ENCODE results near the gene HSP90B1.

HSP90B1 gene

DNA sequence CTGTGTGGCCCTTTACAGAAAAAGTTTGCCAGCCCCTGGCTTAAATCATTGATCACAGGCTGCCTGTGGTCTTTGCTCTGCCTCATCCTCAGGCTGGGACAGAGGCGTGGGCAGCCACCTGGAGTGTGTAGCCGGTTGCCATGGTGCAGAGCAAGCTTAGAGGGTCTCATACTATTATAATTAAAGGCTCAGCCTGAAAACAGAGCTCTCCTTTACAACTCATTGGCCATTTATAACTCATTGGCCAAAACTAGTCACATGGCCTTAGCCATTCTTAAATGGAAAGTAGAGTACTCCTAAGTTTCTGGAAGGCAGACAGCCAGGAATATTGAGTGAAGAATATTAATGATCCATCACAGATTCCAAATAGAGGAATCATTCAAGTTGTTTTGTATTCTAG is 3.0 kb downstream of the HSP90B1 start:
- H3K4me3 ChIP-seq (ENCODE audit: low read depth, low read length) = no peak overlapping the region
- TF ChIP-seq CTCF (IDR thresholded peaks at IDR 0.05; ENCODE audit: low read depth, low read length, missing control alignments) = no peak
- no peak for DNase-seq (ENCODE audit: low read depth)
- in situ Hi-C loops (cut with HindIII; ENCODE audit: low sequenced_read_pairs) = no loop called here

DNA sequence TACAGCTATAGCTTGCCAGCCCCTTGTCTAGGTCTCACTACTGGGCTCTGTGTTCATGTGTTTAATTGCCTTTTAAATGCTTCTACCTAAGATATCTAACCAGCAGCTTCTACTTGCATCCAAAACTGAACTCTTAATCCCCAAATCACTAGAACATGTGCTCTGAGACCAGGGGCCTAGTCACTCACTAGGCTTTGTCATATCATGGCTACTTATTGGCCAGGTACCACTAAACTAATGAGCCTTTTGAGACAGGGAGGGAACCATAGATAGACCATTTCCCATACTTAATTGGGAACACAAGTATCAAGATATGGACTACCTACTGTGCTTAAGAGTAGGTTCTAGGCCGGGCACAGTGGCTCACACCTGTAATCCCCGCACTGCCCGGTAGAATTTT is 6.5 kb downstream of the HSP90B1 start:
- no peak for TF ChIP-seq CTCF (IDR thresholded peaks at IDR 0.05; ENCODE audit: low read depth, low read length, missing control alignments)
- in situ Hi-C loops (cut with HindIII; ENCODE audit: low sequenced_read_pairs) = no loop called here
- no peak overlapping the region for H3K4me3 ChIP-seq (ENCODE audit: low read depth, low read length)
- no peak for DNase-seq (ENCODE audit: low read depth)

DNA sequence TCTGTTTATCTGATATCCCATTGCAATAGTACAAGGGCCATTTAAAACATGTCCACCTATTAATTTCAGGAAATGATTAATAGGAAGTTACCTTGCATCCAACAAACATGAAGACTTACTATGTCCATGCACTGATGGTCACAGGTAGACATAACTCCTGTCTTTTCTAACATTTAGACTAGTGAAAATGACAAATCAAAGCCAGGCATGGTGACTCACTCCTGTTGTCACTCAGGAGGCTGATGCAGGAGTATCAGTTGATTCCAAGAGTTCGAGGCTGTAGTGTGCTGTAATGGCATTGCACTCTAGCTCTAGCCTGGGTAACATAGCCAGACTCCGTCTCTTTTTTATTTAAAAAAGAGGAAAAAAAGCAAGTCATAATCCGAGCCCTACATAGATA is 14.8 kb downstream of the HSP90B1 start:
- DNase-seq (ENCODE audit: low read depth) = no peak
- in situ Hi-C loops (cut with HindIII; ENCODE audit: low sequenced_read_pairs) = no loop called here
- TF ChIP-seq CTCF (IDR thresholded peaks at IDR 0.05; ENCODE audit: low read depth, low read length, missing control alignments) = no peak
- no peak overlapping the region for H3K4me3 ChIP-seq (ENCODE audit: low read depth, low read length)

DNA sequence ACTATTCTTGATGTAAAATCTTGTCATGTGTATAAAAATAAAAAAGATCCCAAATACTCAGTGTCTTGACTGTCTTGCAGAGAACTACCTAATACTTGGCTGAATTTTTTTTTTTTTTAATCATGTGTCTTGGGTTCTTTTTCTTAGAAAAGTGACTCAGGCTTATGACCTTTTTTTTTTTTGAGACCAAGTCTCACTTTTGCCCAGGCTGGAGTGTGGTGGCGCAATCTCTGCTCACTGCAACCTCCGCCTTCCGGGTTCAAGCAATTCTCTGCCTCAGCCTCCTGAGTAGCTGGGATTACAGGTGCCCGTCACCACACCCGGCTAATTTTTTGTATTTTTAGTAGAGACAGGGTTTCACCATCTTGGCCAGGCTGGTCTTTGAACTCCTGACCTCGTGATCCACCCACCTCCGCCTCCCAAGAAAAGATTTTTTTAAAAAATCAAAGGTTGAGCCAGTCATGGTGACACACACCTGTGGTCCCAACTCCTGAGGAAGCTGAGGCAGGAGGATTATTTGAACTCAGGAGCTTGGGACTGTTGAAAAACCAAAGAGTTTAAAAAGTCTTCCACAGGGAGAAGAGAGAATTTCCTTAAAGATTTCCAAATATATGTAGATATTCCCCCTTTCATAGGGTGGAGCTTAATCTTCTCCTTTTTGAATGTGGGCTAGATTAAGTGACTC is 17.8 kb downstream of the HSP90B1 start:
- in situ Hi-C loops (cut with HindIII; ENCODE audit: low sequenced_read_pairs) = no loop called here
- H3K4me3 ChIP-seq (ENCODE audit: low read depth, low read length) = no peak overlapping the region
- no peak for TF ChIP-seq CTCF (IDR thresholded peaks at IDR 0.05; ENCODE audit: low read depth, low read length, missing control alignments)
- no peak for DNase-seq (ENCODE audit: low read depth)

- H3K4me3 ChIP-seq (ENCODE audit: low read depth, low read length) = no peak overlapping the region
- DNase-seq (ENCODE audit: low read depth) = no peak
- TF ChIP-seq CTCF (IDR thresholded peaks at IDR 0.05; ENCODE audit: low read depth, low read length, missing control alignments) = no peak
- in situ Hi-C loops (cut with HindIII; ENCODE audit: low sequenced_read_pairs) = no loop called here
Observed at GRCh38 chr12:103948746-103949406, 18.7 kb downstream of the HSP90B1 start.

- H3K4me3 ChIP-seq (ENCODE audit: low read depth, low read length) = no peak overlapping the region
- no peak for TF ChIP-seq CTCF (IDR thresholded peaks at IDR 0.05; ENCODE audit: low read depth, low read length, missing control alignments)
- in situ Hi-C loops (cut with HindIII; ENCODE audit: low sequenced_read_pairs) = no loop called here
- DNase-seq (ENCODE audit: low read depth) = no peak
Observed at GRCh38 chr12:103952497-103952896, 22.3 kb downstream of the HSP90B1 start.

All from astrocyte of the cerebellum (primary cell).